IPS-NIHi11 (cell line): ENCODE results near the gene SORCS3.

Experiments used
- DNase-seq: peaks from one replicate; pipeline ENCODE4 v3.0.0; 2012; ENCODE audit warnings: mixed read lengths, low spot score

The SORCS3 gene

GRCh38 chr10:104842704-104843103 lies 201.6 kb downstream of the SORCS3 start:
- no peak for DNase-seq

GRCh38 chr10:104844073-104844472 lies 203.0 kb downstream of the SORCS3 start:
- no peak for DNase-seq

DNA sequence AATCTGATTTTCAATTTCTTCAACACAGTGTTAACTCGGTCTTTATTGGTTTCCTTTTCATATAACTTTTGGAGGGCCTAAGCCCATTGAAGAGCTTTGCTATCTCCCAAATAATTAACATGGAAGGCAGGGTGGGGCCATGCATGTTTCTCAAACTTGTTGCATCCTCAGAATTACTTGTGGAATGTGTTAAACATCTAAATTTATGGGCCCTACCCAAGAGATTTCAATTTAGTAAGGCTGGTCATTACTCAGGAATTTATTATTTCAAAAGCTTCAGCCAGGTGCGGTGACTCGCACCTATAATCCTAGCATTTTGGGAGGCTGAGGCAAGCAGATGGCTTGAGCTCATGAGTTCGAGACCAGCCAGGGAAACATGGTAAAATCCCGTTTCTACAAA lies 208.9 kb downstream of the SORCS3 start:
- DNase-seq = no peak

GRCh38 chr10:104867966-104868598 lies 227.0 kb downstream of the SORCS3 start:
- peak; percentile 13 for DNase-seq

DNA sequence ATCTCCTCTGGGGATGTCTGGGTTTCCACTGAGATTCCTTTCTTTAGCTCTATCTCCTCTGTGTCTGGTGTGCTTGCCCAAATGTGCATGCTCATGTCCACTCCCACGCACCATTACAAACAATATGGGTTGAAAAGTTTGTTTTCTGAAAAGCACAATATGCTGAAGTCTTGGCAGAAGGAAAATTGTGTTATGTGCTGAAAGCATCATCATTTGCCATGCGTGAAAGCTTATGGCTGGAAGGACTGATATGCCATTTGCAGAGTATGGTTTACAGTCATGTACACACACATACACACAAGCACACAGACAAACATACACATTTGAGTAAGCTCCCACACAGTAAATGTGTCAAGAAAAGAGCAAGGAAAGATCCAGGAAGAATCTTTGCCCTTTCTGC lies 231.6 kb downstream of the SORCS3 start:
- DNase-seq = no peak

- DNase-seq = no peak
Observed at GRCh38 chr10:104873161-104873560, 232.1 kb downstream of the SORCS3 start.

- no peak for DNase-seq
Observed at GRCh38 chr10:104875561-104875960, 234.5 kb downstream of the SORCS3 start.

- no peak for DNase-seq
Observed at GRCh38 chr10:104880624-104881398, 239.7 kb downstream of the SORCS3 start.

- no peak for DNase-seq
Observed at GRCh38 chr10:104881740-104882139, 240.7 kb downstream of the SORCS3 start.

- no peak for DNase-seq
Observed at GRCh38 chr10:104892879-104893617, 252.0 kb downstream of the SORCS3 start.

- DNase-seq = no peak
Observed at GRCh38 chr10:104893701-104894100, 252.6 kb downstream of the SORCS3 start.

GRCh38 chr10:104894681-104895080 lies 253.6 kb downstream of the SORCS3 start:
- DNase-seq = no peak

DNA sequence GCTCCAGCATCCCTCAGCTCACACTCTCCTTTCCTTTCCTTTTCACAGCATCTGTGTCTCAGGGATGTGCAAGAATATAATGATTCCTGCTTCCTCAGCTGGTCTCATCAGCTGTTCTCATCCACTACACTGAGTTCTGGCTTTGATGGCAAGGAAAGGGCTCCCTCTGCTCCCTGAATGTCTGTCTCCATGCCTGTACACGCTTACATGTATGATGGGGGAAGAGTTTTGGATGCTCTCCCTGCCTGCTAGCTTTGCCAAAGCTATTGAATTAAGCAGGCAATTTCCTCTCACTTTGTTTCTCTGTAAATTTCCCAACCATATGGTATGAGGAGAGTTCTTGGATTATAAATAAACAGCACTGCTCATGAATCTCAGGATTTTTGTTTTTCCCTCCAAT lies 254.5 kb downstream of the SORCS3 start:
- DNase-seq = no peak

DNA sequence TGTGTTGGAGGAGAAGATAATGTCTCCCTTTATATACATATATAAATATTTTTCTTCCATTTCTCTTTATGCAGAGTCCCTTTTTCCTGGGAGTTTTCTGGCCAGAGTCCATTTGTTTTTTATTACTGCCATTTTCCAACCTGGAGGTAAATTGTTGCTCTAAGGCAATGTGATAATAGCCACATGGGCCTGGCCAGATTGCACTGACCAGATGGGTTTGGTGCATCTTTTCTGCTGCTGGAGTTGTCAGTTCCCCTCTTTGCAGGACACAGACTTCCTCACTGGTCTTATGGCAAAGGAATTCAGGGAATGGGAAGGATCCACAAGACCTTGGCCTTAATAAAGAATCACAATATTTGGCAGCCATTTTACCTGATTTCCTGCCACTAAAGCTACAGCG lies 254.9 kb downstream of the SORCS3 start:
- DNase-seq = peak; percentile 33

DNA sequence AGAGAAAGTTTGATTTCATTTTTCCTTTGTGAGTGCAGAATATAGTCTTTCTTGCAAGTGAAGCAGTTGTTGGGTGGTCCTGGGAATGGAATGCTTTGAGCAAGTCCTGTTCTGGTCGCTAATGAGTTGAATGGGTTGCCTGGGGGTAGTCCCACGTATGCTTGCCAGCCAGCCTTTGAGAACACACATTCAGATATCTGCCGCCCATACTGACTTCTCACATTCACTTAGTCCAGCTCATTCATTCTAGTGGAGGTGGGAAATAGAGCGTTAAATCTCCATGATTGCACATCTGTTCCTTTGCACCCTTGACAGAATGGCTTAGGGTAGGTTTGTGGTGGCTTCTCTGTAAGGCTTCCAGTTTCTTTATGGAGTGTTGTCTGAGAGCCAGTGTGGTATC lies 256.6 kb downstream of the SORCS3 start:
- no peak for DNase-seq

DNA sequence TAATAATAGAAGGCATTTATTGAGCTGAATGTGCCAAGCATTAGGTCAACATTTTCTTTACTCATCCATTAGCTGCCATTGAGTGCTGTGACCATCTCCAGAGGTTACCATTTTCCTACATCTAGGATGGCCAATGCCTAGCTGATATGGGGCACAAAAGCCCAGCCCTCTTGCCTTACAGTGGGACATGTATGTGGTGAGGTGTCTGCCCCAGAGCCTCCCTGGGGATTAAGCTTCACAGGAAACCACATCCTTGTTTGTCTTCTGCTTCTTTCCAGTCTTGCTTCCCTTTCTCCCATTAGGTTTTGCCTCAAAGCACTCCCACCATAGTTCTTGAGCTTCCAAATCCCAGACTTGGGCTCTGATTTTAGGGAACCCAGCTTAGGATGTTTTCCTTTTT lies 258.7 kb downstream of the SORCS3 start:
- no peak for DNase-seq

GRCh38 chr10:104903433-104903832 lies 262.3 kb downstream of the SORCS3 start:
- DNase-seq = no peak

- DNase-seq = no peak
Observed at GRCh38 chr10:104904753-104905323, 263.7 kb downstream of the SORCS3 start.

GRCh38 chr10:104906112-104906511 lies 265.0 kb downstream of the SORCS3 start:
- DNase-seq = peak; percentile 20

- no peak for DNase-seq
Observed at GRCh38 chr10:104907521-104907920, 266.4 kb downstream of the SORCS3 start.

DNA sequence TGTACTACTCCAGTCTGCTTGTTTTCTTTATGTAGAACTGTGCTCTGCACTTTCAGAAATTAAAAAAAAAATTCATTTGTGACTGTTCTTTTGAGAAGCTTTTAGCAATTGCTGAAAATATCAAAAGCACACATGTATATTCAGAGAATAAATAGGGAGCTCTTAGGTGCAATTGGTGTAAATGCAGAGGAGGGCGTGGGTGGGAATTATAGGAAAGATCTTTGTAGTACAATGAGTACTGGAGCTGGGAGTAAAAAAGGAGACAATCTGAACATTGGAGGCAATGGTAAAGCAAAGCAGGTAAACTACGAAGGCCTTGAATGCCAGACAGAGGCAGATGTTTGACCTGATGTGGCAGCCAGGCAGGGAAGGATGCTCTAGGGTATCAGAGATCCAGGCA lies 267.5 kb downstream of the SORCS3 start:
- no peak for DNase-seq

GRCh38 chr10:104910712-104911111 lies 269.6 kb downstream of the SORCS3 start:
- DNase-seq = no peak

DNA sequence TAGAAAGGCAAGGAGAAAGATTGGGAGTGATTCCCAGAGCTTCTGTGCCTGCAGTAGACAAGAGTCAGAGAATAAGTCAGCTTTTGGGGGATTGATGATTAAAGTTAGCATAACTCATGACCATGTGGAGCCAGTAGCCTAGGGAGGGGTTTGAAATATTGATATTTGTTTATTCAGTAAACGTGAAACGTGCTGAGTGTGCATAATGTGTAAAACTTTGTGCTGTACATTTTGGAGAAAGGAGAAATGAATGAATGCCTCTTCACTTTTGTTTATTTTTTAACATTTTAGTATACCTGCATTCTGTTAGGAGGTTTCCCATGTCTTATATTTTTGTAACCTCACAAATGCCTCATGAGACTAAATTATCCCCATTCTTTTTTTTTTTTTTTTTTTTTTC lies 272.3 kb downstream of the SORCS3 start:
- DNase-seq = no peak
